Liver (tissue), 9 donors: ENCODE measurements around the gene TBL1XR1. TPM values are rescaled to one million over a fixed set of nuclear protein-coding genes. Genes with fewer than 3 reads are reported as not detected.
"Not testable (repeated sequence)": the region's sequence is repeated elsewhere in the genome, so short reads cannot be mapped to it uniquely, and the experiment has no call there.

Experiments used
- DNase-seq: peaks from one replicate; pipeline ENCODE4 v3.0.0-alpha.2; 2017; ENCODE audit warnings: low spot score
- H3K27ac ChIP-seq, 2 donors: one replicate each; pipeline ENCODE4 v1.7.0; 2013; ENCODE audit warnings: inconsistent platforms in 2 of 2, low read length in 2 of 2, control low read depth in 1 of 2, low read depth in 1 of 2, mild to moderate bottlenecking in 1 of 2
- H3K27me3 ChIP-seq, 4 donors: one replicate each; pipeline versions ENCODE4 v1.6.1 to v1.7.0; 2013; ENCODE audit warnings: low read length in 3 of 4, inconsistent platforms in 1 of 4, mild to moderate bottlenecking in 1 of 4, moderate library complexity in 1 of 4; ENCODE audit not compliant: control insufficient read depth in 4 of 4, insufficient read depth in 4 of 4
- H3K36me3 ChIP-seq, 4 donors: one replicate each; pipeline versions ENCODE4 v1.6.1 to v1.7.0; 2013; ENCODE audit warnings: low read length in 3 of 4, mild to moderate bottlenecking in 3 of 4, low read depth in 1 of 4, moderate library complexity in 1 of 4; ENCODE audit not compliant: control insufficient read depth in 4 of 4, insufficient read depth in 3 of 4
- H3K4me1 ChIP-seq, 4 donors: one replicate each; pipeline versions ENCODE4 v1.6.1 to v1.7.0; 2013; ENCODE audit warnings: low read length in 3 of 4, mild to moderate bottlenecking in 3 of 4, moderate library complexity in 1 of 4; ENCODE audit not compliant: control insufficient read depth in 4 of 4, insufficient read depth in 4 of 4
- H3K4me3 ChIP-seq, 3 donors: one replicate each; pipeline versions ENCODE4 v1.6.1 to v1.7.0; 2013; ENCODE audit warnings: low read length in 3 of 3, control low read depth in 1 of 3, low read depth in 1 of 3, mild to moderate bottlenecking in 1 of 3
- H3K9ac ChIP-seq, 2 donors: one replicate each; pipeline ENCODE4 v1.7.0; 2013; ENCODE audit warnings: low read length in 2 of 2, mild to moderate bottlenecking in 2 of 2, moderate library complexity in 2 of 2, control low read depth in 1 of 2, low read depth in 1 of 2
- H3K9me3 ChIP-seq, 4 donors: one replicate each; pipeline versions ENCODE4 v1.6.1 to v1.7.0; 2013; ENCODE audit warnings: low read length in 3 of 4; ENCODE audit not compliant: control insufficient read depth in 4 of 4
- ATF3 ChIP-seq: IDR thresholded peaks from 2 replicates; pipeline ENCODE4 v1.6.1; 2016; ENCODE audit warnings: antibody characterized with exemption
- CTCF ChIP-seq: fragments of 150-350 bp; IDR thresholded peaks from 2 replicates; pipeline ENCODE4 v1.5.1; 2017; ENCODE audit warnings: improper control_type of control experiment, low read depth, low read length; ENCODE audit not compliant: missing input control
- EGR1 ChIP-seq, 2 donors: IDR thresholded peaks; 2 replicates each; pipeline ENCODE4 v1.6.1; 2016 to 2018; ENCODE audit warnings: antibody characterized with exemption in 2 of 2, low read depth in 2 of 2
- FOXA1 ChIP-seq: IDR thresholded peaks from 2 replicates; pipeline ENCODE4 v1.6.1; 2016; ENCODE audit warnings: antibody characterized with exemption
- FOXA2 ChIP-seq: IDR thresholded peaks from 2 replicates; pipeline ENCODE4 v1.6.1; 2016; ENCODE audit warnings: antibody characterized with exemption
- GABPA ChIP-seq, 2 donors: IDR thresholded peaks in 1 of 2; conservative IDR thresholded peaks in 1 of 2; 2 replicates each; pipeline ENCODE4 v1.6.1; 2016; ENCODE audit warnings: antibody characterized with exemption in 2 of 2, mild to moderate bottlenecking in 1 of 2, moderate library complexity in 1 of 2
- HNF4A ChIP-seq, 2 donors: conservative IDR thresholded peaks; 2 replicates each; pipeline ENCODE4 v1.6.1; 2016; ENCODE audit warnings: antibody characterized with exemption in 2 of 2, mild to moderate bottlenecking in 2 of 2
- HNF4G ChIP-seq: IDR thresholded peaks from 2 replicates; pipeline ENCODE4 v1.6.1; 2016; ENCODE audit warnings: antibody characterized with exemption
- JUND ChIP-seq, 2 donors: IDR thresholded peaks; 2 replicates each; pipeline ENCODE4 v1.6.1; 2016; ENCODE audit warnings: antibody characterized with exemption in 2 of 2
- MAX ChIP-seq: IDR thresholded peaks from 2 replicates; pipeline ENCODE4 v1.6.1; 2016; ENCODE audit warnings: antibody characterized with exemption
- NR2F2 ChIP-seq: IDR thresholded peaks from 2 replicates; pipeline ENCODE4 v1.6.1; 2016; ENCODE audit warnings: antibody characterized with exemption
- RAD21 ChIP-seq, 2 donors: IDR thresholded peaks; 2 replicates each; pipeline ENCODE4 v1.6.1; 2016; ENCODE audit warnings: antibody characterized with exemption in 2 of 2, mild to moderate bottlenecking in 2 of 2
- REST ChIP-seq: IDR thresholded peaks from 2 replicates; pipeline ENCODE4 v1.6.1; 2016; ENCODE audit warnings: antibody characterized with exemption, mild to moderate bottlenecking
- RXRA ChIP-seq, 2 donors: IDR thresholded peaks; 2 replicates each; pipeline ENCODE4 v1.6.1; 2017 to 2018; ENCODE audit warnings: antibody characterized with exemption in 2 of 2, mild to moderate bottlenecking in 1 of 2
- SP1 ChIP-seq: IDR thresholded peaks from 2 replicates; pipeline ENCODE4 v1.6.1; 2018; ENCODE audit warnings: antibody characterized with exemption, mild to moderate bottlenecking
- TAF1 ChIP-seq: conservative IDR thresholded peaks from 2 replicates; pipeline ENCODE4 v1.6.1; 2016; ENCODE audit warnings: antibody characterized with exemption, mild to moderate bottlenecking
- YY1 ChIP-seq: IDR thresholded peaks from 2 replicates; pipeline ENCODE4 v1.6.1; 2016; ENCODE audit warnings: antibody characterized with exemption, mild to moderate bottlenecking
- ZBTB33 ChIP-seq: IDR thresholded peaks from 2 replicates; pipeline ENCODE4 v1.6.1; 2016; ENCODE audit warnings: antibody characterized with exemption
- WGBS: extraction: QIAGEN DNeasy Blood & Tissue Kit; methylation state at CpG from one replicate; pipeline ENCODE4 v1.1.7; 2013; 5-methylcytosine and 5-hydroxymethylcytosine counted together
- polyA plus RNA-seq, 2 donors: library from polyadenylated mRNA; stranded (reverse) in 1 of 2; unstranded in 1 of 2; fragments of 200-250 nt in 1 of 2; fragments of >200 nt in 1 of 2; fragmentation: Nextera tagmentation in 1 of 2; extraction: Ambion mirVana in 1 of 2; gene quantifications; one replicate each; pipeline versions ENCODE4 v1.2.1 to v1.2.3, GENCODE V29; 2013 to 2015
- total RNA-seq, 2 donors: library from RNA; depleted of rRNA; stranded (reverse); fragments of >200 nt; gene quantifications; one replicate each; pipeline ENCODE4 v1.2.3, GENCODE V29; 2014
- donor health status: healthy.
- donor health status: healthy.
- donor health status: healthy.
- donor health status: healthy.
- donor health status: healthy.

TBL1XR1 gene
- total and polyA plus RNA-seq, 4 donors = 10.3 to 65.9 (median 33.2) TPM

- TF ChIP-seq ZBTB33 = no peak
- no peak for TF ChIP-seq RAD21 (IDR thresholded peaks at IDR 0.05)
- no peak for TF ChIP-seq HNF4A (conservative IDR thresholded peaks at IDR 0.05)
- no peak for TF ChIP-seq MAX
- no peak for TF ChIP-seq FOXA2
- TF ChIP-seq TAF1 = no peak
- TF ChIP-seq JUND (IDR thresholded peaks at IDR 0.05) = no peak
Measured at GRCh38 chr3:177185035-177185574, 12.2 kb downstream of the TBL1XR1 start (continued).

GRCh38 chr3:177184602-177185001 lies 12.7 kb downstream of the TBL1XR1 start:
- 91% methylated on average over 3 of the region's 3 CpGs for WGBS
- H3K9ac ChIP-seq, H3K9me3 ChIP-seq, H3K36me3 ChIP-seq, DNase-seq, H3K4me3 ChIP-seq, H3K27ac ChIP-seq, H3K4me1 ChIP-seq, H3K27me3 ChIP-seq: not testable (repeated sequence)

- no peak for DNase-seq
- no peaks in the 10 kb centered on the region for H3K27me3 ChIP-seq
- no peak overlapping the region for H3K27ac ChIP-seq
- H3K4me1 ChIP-seq = peaks cover 3 to 11% (median 6%) of the 10 kb centered on the region in 4 donors
- 99% methylated on average over 1 of the region's 1 CpG for WGBS
- no peak overlapping the region for H3K4me3 ChIP-seq
- TF ChIP-seq YY1 (no peak), RAD21 (IDR thresholded peaks at IDR 0.05) (no peak), NR2F2 (no peak), SP1 (no peak), FOXA1 (no peak), ATF3 (no peak), EGR1 (IDR thresholded peaks at IDR 0.05; ENCODE audit: low read depth in 2 of 2) (no peak), TAF1 (no peak), MAX (no peak), JUND (IDR thresholded peaks at IDR 0.05) (no peak), GABPA (IDR thresholded peaks at IDR 0.05 in 1 of 2, conservative IDR thresholded peaks at IDR 0.05 in 1 of 2) (no peak), FOXA2 (no peak), HNF4G (no peak), ZBTB33 (no peak), CTCF (no peak), HNF4A (conservative IDR thresholded peaks at IDR 0.05) (no peak), REST (no peak), RXRA (IDR thresholded peaks at IDR 0.05) (no peak)
- H3K9me3 ChIP-seq = no peaks in the 10 kb centered on the region
- H3K9ac ChIP-seq = no peak overlapping the region
- H3K36me3 ChIP-seq = no peaks in the 10 kb centered on the region
Measured at GRCh38 chr3:177182352-177182751, 14.9 kb downstream of the TBL1XR1 start.
